DMS153 (cell line): ENCODE measurements around the gene ERFE.

ENCODE experiments used
- DNase-seq: peaks from one replicate; lab custom pipeline; 2025; lab: John Stamatoyannopoulos, UW

ERFE gene

DNA sequence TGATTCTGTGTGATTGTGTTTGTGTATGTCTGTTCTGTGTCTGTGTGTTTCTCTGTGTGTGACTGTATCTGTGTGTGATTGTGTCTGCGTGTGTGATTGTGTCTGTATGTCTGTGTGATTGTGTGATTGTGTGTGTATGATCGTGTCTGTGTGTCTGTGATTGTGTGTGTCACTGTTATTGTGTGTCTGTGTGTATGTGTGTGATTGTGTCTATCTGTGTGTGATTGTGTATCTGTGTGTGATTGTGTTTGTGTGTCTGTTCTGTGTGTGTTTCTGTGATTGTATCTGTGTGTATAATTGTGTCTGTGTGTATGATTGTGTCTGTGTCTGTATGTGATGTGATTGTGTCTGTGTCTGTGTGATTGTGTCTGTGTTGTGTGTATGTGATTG, 32.0 kb upstream of the ERFE start:
- DNase-seq: no peak

DNA sequence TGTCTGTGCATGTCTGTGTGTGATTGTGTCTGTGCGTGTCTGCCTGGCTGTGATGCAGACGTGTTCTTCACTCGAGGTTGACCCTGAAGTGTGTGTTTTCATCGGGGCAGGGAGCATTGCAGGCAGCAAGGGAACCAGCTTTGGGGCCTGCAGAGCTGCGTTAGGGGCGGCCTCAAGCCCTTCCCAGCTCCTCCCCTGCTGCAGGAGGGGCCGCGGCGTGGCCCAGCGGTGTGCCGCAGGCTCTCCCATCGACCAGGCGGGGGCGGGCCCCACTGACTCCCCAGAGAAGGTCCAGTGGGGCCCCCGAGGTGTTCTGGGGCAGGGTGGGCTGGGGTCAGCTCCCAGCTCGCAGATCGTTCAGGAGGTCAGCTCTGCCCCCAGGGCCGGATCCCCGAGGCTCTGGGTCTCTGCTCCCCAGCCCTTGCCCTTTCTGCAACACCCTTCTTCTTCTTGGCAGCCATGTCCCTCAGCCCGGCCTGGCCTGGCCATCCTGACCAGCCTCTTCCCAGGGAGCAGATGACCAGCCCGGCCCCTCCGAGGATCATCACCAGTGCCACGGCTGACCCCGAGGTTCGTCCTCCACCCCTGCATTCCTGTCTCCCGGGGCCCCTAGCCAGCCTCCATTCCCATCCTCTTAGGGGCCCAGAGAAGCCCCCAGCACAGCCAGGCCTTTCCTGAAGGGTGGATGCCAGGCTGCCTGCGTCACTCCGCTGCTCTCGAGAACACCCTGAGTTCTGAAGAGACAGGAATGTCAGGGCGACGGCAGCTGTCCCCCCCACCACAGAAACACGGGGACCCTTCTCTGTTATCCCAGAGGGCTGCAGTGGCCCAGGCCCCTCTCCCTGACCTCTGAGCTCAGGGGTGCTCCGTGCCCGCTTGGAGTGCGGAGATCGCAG, 31.4 kb upstream of the ERFE start:
- DNase-seq: no peak

DNA sequence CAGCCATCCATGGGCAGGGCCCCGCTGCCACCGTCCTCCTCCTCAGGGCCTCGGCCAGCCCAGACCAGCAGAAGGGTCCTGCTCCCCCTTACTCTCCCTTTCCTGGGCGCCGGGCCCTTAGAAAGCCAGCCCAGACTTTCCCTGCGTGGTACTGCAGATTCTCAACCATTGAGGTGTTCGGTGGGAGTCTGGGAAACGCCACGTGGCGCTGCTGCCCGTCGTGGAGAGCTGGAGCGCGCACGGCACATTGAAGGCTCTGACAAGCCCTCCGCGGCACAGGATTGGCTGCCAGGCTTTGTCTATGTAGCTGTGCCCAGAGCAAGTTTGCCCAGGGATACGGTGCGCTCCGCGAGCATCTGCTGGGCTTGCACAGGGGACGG, 30.7 kb upstream of the ERFE start:
- DNase-seq: no peak

DNA sequence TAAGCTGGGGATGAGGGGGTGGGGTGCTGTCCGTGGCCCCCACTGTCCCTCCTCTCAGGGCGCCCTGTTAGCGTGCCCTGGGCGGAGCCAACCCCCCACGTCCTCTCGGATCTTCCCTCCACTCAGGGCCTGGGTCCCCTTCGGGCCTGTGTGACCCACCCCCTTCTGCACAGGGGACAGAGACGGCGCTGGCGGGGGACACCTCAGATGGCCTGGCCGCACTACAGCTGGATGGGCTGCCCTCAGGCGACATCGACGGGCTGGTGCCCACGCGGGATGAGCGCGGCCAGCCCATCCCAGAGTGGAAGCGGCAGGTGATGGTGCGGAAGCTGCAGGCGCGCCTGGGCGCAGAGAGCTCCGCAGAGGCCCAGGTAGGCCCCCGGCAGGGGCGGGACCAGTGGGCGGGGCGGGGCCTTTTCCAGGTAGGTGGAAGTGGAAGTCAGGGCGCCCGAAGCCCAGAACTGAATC, 30.2 kb upstream of the ERFE start:
- no peak for DNase-seq

DNA sequence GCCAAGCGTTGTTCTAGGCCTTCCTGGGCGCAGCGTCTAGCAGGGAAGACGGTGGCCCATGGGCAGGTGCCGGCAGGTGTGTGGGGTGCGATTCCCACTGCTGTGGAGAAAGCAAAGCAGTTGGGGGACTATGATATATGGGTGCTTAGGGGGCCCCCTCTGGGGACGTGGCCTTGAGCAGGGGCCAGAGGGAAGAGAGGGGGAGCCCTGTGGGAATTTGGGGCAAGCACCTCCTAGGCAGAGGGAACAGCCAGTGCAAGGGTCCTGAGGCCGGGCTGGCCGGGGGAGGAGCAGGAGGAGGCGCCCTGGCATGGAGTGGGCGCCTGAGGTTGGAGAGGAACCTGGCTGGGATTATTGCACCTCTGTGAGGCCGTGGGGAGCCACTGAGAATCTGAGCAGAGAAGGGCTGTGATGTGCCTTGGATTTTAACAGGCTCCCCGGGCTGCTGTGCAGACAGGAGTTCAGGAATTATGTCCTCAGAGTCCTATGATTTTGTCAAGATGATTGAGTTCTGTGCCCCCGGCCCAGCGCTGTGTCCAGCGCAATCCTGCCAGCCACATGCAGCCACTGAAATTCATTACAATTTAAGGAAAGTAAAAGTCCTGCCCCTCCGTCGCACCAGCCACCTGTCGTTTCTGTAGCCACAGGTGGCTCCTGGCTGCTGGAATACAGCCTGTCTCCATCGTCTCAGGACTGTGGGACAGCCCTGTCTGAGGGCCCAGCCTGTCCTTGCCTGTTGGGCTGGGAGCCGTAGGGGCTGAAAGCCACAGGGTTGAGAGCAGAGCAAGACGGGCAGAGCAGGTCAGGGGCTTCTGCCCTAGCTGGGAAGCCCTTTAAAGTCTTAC, 29.4 kb upstream of the ERFE start:
- no peak for DNase-seq

DNA sequence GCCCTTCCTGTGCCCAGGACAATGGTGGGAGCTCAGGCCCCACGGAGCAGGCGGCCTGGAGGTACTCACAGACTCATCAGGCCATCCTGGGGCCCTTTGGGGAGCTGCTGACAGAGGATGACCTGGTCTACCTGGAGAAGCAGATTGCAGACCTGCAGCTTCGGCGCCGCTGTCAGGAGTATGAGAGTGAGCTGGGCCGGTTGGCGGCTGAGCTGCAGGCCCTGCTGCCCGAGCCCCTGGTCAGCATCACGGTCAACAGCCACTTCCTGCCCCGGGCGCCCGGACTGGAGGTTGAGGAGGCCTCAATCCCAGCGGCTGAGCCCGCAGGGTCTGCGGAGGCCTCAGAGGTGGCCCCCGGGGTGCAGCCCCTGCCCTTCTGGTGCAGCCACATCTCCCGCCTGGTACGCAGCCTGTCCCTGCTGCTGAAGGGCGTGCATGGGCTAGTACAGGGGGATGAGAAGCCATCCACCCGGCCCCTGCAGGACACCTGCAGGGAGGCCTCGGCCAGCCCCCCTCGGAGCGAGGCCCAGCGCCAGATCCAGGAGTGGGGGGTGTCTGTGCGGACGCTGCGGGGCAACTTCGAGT, 28.6 kb upstream of the ERFE start:
- DNase-seq: no peak

DNA sequence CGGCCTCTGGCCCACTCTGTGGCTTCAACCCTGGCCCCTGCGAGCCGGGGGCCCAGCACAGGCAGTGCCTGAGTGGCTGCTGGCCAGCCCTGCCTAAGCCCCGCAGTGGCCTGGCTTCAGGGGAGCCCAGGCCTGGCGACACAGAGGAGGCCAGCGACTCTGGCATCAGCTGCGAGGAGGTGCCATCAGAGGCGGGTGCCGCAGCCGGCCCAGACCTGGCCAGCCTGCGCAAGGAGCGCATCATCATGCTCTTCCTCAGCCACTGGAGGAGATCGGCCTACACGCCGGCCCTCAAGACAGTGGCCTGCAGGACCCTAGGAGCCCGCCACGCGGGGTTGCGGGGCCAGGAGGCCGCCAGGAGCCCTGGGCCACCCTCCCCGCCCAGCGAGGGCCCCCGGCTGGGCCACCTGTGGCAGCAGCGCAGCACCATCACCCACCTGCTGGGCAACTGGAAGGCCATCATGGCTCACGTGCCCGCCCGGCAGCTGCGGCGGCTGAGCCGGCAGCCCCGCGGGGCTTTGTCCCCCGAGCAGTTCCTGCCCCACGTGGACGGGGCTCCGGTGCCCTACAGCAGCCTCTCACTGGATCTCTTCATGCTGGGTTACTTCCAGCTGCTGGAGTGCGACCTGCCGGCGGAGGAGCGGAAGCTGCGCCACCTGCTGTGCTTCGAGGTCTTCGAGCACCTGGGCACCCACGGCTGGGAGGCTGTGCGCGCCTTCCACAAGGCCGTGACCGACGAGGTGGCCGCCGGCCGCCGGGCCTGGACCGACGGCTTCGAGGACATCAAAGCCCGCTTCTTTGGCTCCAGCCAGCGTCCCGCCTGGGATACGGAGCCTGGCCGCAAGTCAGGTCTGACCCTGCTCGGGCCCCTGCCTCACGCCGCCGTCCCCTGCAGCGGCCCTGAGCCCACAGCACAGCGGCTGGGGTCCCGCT, 27.8 kb upstream of the ERFE start:
- no peak for DNase-seq

DNA sequence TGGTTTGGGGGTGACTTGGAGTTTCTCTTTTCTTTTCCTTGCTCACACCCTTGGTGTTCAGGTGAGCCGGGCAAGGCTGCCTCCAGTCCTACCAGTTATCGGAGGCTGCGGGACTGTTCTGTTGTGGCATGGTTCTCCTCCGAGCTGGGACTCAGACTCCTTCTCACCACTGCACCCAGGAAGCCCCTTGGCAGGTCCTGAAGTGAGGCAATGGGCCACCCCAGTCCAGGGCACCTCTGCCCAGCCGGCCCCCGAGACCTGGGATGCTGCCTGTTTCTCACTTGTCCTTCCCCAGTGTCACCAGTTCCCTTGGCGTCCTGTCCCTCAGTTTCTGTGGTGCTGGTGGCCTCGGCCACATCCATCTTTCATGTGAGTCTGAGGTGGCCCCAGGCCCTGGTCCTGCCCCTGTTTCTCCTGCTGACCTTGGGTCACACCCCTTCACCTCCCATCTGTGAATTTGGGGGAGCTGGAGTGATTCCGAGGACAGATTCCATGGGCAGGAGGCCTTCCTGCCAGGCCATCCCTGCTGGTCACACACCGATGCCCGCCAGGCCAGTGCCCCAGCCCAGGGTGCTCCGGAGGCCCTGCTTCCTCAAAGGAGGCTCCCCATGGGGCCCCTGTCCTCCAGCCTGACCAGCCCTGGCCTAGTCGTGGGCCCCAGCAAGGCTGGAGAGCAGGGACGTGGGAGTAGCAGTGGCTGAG, 26.9 kb upstream of the ERFE start:
- no peak for DNase-seq

DNA sequence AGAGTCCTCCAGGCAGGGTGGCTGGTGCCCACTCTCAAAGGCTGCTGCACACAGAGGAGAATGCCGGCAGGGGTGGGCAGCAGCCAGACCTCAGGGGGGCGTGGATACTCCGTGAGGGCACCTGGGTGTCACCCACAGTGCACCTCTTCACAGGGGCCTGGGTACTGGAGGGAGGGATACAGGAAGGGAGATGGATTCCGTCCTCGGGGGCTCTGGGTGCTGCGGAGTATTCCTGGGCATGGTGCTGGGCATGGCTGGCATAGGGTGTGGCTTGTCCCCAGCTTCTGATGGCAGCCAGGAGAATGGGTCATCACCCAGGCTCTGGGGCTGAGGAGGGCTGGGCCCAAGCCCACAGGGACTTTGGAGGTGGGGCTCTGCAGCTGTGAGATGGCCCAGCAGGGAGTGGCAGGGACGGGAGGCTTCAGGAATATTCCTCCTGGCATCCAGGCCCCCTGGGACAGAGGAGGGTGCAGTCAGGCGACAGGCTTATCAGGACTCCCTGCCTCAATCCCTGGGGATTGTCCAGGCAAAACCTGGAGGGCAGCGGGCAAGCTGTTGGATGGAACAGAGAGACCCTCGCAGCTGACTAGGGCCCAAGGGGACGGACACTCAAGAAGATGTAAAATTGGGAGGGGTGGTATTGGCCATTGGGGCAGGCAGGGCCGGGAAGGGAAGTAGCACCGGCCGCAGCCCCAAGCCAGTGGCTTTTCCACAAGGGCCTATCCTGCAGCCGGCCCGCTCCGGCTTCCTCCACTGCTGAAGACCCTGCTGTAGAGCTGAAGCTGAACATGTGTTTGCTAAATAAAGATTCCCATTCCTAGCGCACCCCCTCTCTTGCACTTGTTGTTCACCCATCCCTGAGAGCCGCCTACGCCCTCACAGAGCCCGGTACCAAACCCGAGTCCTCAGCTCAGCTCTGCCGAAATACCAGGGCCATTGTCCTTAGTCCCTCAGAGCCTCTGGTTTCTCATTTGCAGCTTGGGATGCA, 26.0 kb upstream of the ERFE start:
- no peak for DNase-seq

DNA sequence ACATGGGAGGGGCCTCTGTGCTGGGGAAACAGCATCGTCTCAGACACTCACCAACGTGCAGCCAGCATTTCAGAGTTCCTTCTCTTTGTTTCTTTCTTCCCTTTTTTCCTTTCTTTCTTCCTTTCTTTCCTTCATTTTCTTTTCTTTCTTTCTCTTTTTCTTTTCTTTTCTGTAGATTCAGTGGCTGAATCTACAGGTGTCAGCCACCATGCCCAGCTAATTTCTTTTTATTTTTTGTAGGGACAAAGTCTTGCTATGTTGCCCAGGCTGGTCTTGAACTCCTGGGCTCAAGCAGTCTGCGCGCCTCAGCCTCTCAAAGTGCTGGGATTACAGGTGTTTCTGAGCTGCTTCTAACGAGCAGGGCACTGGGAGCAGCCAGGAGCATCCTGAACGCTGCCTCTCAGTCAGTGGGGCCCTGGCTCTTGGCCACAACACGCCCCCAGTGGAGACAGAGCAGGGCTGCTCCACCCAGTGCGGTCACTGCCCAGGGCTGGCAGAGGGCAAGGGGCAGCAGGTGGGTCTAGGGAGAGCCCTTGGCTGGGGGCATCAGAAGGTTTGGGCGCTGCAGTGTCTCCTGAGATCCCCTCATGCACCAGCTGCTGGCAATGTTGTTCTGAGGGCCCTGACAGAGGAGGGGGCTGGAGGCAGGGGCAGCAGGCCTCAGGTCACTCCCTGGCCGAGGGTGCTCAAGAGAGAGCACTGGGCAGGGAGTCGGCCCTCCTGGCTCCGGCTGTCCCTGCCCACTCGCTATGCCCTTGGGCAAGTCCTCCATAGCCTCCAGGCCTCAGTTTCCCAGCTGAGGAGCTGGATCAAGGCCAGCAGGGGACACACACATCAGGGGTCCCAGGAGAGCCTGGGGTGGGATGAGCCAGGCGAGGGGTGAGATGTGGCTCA, 25.0 kb upstream of the ERFE start:
- no peak for DNase-seq

DNA sequence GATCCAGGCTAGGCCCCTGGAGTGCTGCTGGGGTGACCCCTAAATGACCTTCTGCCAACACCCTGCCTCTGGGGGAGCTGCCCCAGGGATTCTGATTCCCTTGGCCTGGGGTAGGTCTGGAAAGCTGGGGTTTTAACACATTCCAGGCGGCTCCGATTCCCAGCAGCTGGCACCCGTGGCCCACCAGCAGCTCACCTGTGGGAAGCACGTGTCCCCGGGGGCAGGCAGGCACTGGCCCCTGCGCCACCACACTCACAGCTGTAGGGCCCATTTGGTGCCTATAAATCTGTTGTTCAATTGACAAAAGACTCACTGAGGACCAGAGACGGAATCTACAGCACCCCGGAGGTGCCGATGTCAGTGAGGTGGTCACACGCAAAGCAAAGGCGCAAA, 24.4 kb upstream of the ERFE start:
- DNase-seq: no peak

DNA sequence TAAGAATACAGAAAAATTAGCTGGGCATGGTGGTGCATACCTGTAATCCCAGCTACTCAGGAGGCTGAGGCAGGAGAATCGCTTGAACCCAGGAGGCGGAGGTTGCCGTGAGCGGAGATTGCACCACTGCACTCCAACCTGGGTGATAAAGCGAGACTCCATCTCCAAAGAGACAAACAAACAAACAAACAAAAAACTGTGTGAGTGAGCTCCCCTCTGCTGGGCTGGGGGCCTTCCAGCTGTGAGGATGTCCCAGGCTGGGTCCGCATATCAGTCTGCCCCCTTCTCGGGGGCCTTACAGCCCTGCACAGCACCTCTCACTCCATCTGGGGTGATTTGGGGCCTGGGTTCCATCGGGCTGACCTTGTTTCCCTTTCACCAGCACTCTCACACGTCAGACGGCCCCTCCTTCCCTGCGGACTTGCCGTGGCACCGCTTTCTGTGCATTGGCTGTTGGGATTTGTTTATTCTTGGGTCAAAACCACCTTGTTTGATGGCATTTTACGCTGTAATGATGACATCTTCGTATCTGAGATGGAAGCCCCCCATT, 23.1 kb upstream of the ERFE start:
- no peak for DNase-seq

DNA sequence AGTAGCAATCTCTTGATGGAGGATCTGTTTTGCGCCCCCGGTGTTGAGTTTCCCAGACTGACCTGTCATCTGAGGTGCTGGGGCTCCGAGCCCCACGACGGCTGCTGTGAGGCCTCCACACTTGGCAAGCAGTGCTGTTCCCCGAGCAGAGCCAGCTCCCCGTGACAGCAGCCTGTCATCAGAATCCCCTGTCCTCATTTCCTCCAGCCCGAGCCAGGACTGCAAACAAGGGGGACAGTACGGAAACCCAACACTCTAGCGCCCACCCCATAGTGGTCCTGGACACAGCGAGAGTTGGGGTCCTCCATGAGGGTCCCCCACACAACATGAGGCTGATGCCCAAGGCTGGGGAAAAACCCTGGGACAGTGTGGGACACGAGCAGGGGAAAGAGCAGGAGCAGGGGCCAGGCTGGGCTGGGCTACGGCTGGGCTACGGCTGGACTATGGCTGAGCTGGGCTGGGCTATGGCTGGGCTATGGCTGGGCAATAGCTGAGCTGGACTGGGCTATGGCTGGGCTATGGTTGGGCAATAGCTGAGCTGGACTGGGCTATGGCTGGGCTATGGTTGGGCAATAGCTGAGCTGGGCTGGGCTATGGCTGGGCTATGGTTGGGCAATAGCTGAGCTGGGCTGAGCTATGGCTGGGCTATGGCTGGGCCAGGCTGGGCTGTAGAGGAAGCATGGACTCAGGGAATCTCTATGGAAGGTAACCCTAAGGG, 21.8 kb upstream of the ERFE start:
- no peak for DNase-seq

DNA sequence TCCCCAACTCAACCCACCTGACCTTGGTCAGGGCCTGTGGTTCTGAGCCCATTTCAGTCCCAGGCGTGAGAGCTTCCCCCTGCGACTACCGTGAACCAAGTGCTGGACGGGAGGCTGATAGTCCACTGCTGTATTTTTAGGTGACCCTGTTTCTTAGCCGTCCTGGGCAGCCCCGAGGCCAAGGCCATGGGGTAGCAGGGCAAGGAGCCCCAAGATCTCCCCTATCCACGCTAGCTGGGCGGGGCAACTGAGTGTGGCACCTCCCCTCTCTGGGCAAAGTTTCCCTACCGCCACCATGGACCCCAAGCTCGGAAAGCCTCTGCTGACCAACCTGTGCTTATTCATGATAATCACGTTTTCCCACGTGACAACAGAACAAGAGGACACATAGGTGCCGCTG, 20.9 kb upstream of the ERFE start:
- DNase-seq: no peak

DNA sequence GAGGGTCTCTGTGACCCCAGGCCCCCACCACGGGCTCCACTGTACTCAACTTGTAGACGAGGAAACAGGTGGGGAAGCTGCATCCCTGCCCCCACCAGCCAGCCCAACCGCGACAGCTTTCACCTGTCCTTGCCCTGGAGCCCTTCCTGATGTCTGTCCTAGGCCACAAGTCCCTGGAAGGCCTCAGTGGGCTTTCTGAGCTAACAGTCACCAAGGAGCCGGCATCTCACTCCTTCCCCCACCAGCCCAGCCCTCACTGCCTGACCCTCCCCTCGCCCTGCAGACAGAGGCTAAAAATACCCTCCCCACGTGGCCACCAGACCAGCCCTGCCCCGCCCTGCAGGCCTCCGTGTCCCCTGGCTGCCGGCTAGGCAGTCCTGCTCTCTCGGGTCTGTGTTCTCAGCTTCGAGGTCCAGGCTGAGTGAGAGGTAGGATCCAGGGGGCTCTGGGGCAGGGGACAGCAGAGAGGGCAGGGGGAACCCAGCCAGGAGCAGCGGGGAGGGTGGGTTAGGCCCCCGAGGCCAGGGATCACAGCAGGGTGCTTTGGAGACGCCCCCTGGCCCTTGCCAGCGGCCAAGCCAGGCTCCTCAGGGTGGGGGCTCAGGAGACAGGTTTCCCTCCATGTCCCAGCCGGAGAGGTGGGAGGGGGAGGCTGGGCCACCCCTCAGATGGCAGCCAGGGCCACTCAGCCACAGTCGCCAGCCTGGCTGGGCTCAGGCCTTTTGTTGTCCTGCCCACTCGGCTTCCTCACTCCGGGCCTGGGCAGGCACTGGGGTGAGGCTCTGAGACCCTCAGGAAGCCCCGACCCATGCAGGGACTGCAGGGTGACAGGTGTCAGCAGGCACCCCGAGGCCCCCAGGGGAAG, 20.2 kb upstream of the ERFE start, which contains the start of gene KLHL30:
KLHL30 (plus strand) TSS at position 338 of the 865 bp plus-strand sequence. CDS start 2,087 bp downstream, outside the sequence.
- no peak for DNase-seq

DNA sequence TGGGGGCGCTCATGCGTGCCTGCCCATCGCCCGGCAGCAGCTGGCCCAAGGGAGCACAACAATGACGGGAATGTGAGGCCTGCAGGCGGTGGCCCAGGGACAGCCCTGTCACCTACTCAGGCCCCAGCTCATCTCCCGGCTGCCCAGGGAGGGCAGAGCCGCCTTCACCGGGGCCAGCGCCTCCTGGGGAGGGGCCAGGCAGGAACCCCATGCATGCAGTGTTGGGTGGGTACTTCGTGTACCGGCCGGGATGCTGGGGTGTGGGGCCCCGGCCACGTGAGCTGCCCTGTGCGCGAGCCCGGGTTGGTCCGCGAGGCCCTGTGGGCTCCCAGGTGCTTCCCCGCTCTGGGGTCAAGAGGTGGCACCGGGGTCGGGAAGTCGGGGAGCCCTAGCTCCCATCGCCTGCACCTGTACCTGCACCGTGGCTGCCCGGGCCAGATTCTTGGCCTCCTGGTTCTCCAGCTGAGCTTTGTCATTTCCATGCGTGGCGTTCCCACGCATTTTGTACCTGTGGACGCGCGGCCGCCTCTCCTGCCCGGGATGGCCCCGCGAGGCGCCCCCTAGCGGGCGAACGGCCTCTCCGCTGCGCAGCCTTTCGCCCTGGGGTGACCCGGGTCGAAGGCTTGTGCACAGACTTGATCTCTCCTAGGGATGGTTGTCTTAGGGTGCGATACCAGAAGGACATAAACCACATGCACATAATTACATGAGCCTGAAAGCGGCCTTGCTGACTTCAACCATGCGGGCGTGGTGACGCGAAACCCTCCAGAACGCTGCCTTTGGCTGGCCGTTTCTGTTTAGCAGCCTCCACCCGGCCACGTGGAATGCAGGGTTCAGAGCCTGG, 19.4 kb upstream of the ERFE start:
- no peak for DNase-seq
